ENCODE data around the gene DDX46. TPM values are rescaled to one million over a fixed set of nuclear protein-coding genes. Genes with fewer than 3 reads are reported as not detected.
"Not testable (repeated sequence)": the region's sequence is repeated elsewhere in the genome, so short reads cannot be mapped to it uniquely, and the experiment has no call there.

The DDX46 gene
- total and polyA plus RNA-seq, 4 donors, result 34.9 to 54.8 (median 46.3) TPM

DNA sequence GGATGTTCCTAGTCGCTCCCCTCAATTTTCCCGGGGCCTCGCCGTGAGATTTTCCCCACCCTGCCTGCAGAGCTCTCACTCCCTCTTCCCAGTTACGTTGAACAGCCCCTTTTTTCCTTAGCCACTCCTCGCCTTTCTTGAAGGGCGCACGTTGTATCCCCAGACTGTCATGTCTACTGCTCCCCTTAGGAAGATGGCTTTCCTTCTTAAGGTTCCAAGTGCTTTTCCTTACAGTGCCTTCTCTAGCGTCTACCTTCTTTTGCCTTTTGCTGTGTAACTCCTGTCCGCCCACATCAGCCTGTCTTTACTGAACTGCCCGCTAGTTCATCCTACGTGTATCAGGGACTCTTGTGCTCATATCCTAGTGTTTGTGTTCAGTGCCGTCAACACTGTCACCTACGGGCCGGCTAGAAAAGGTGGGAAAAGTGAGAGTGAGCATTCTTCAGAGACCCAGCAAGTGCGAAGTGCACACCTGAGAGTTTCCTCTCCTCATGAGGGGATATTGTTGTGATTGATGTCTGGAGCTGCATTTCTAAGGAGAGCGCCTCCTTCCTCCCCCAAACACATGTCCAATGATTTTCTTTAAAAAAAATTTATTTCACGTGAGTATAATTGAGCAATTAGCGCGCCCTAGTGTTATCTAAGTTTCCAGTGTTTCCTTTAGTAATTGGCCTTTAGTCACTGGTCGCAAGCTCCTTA lies 19.5 kb upstream of the DDX46 start:
- Histone ChIP-seq H3K27ac (ENCODE audit: low read depth, low read length) (peak overlapping the region; percentile 95), H3K4me1 (ENCODE audit: control insufficient read depth, insufficient read depth, low read length) (peaks cover 15% of the 10 kb centered on the region), H3K9me3 (ENCODE audit: control insufficient read depth, insufficient read depth, low read length) (no peaks in the 10 kb centered on the region), H3K27me3 (ENCODE audit: control insufficient read depth, insufficient read depth, low read length) (no peaks in the 10 kb centered on the region), H3K36me3 (ENCODE audit: control insufficient read depth, insufficient read depth, low read length) (peaks cover 12% of the 10 kb centered on the region), H3K4me3 (ENCODE audit: low read depth, low read length) (peak overlapping the region; percentile 94)
- DNase-seq (ENCODE audit: low read depth in 4 of 6, low spot score in 6 of 6), result peak in 5 of 6 donors; percentile 24 to 79 (median 41)
- under 1% methylated on average over 15 of the region's 21 CpGs for WGBS (ENCODE audit: insufficient coverage)

DNA sequence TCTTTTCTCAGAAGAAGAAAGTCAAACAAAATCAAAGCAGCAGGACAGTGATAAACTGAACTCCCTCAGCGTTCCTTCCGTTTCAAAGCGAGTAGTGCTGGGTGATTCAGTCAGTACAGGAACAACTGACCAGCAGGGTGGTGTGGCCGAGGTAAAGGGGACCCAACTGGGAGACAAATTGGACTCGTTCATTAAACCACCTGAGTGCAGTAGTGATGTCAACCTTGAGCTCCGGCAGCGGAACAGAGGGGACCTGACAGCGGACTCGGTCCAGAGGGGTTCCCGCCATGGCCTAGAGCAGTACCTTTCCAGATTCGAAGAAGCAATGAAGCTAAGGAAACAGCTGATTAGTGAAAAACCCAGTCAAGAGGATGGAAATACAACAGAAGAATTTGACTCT lies 17.5 kb upstream of the DDX46 start:
- H3K36me3 ChIP-seq (ENCODE audit: control insufficient read depth, insufficient read depth, low read length), result peaks cover 23% of the 10 kb centered on the region
- H3K27ac ChIP-seq (ENCODE audit: low read depth, low read length), result no peak overlapping the region
- no peak for DNase-seq (ENCODE audit: low read depth in 4 of 6, low spot score in 6 of 6)
- H3K4me1 ChIP-seq (ENCODE audit: control insufficient read depth, insufficient read depth, low read length), result peaks cover 15% of the 10 kb centered on the region
- no peak overlapping the region for H3K4me3 ChIP-seq (ENCODE audit: low read depth, low read length)
- H3K27me3 ChIP-seq (ENCODE audit: control insufficient read depth, insufficient read depth, low read length), result no peaks in the 10 kb centered on the region
- 92% methylated on average over 11 of the region's 11 CpGs for WGBS (ENCODE audit: insufficient coverage)
- no peaks in the 10 kb centered on the region for H3K9me3 ChIP-seq (ENCODE audit: control insufficient read depth, insufficient read depth, low read length)

DNA sequence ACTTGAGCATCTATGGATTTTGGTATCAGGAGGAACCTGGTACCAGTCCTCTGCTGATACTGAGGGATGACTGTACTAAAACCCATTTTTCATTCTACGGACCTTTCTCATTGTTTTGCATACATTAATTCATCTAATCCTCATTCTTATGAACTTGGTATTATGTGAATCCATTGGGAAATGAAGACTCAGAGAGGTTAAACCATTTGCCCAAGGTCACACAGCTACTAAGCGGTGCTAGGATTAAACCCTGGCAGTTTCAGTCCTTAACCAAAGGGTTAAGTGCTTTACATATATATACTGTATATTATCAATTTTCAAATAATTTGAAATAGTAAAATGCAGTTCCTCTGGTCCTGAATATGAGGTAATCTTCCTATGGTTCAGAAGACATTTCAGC lies 16.4 kb upstream of the DDX46 start:
- Histone ChIP-seq H3K36me3 (ENCODE audit: control insufficient read depth, insufficient read depth, low read length) (peaks cover 27% of the 10 kb centered on the region), H3K9me3 (ENCODE audit: control insufficient read depth, insufficient read depth, low read length) (no peaks in the 10 kb centered on the region), H3K4me1 (ENCODE audit: control insufficient read depth, insufficient read depth, low read length) (peaks cover 12% of the 10 kb centered on the region), H3K27ac (ENCODE audit: low read depth, low read length) (no peak overlapping the region), H3K4me3 (ENCODE audit: low read depth, low read length) (no peak overlapping the region), H3K27me3 (ENCODE audit: control insufficient read depth, insufficient read depth, low read length) (no peaks in the 10 kb centered on the region)
- no CpG with 5 or more reads among the region's 2 CpGs for WGBS (ENCODE audit: insufficient coverage)
- DNase-seq (ENCODE audit: low read depth in 4 of 6, low spot score in 6 of 6), result no peak

DNA sequence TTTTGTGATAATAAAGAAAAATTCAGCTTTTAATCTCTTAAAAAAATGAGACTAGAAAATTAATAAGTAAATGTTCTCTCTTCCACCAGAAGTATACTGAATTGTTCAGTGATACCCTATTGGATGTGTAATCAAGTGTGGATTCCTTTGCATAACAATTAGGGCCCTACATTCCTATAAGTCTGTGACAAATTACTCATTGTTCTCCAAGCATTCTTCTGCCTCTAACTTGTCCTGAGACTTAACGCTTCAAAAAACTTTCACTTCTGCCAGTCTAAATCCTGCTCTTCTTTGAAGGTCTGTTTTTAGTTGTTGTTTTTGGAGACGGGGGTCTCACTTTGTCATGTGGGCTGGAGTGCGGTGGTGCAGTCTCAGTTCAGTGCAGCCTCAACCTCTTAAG lies 9.2 kb upstream of the DDX46 start:
- no CpG with 5 or more reads among the region's 3 CpGs for WGBS (ENCODE audit: insufficient coverage)
- H3K27me3 ChIP-seq (ENCODE audit: control insufficient read depth, insufficient read depth, low read length), result no peaks in the 10 kb centered on the region
- no peaks in the 10 kb centered on the region for H3K4me1 ChIP-seq (ENCODE audit: control insufficient read depth, insufficient read depth, low read length)
- peaks cover 27% of the 10 kb centered on the region for H3K36me3 ChIP-seq (ENCODE audit: control insufficient read depth, insufficient read depth, low read length)
- no peaks in the 10 kb centered on the region for H3K9me3 ChIP-seq (ENCODE audit: control insufficient read depth, insufficient read depth, low read length)
- no peak overlapping the region for H3K4me3 ChIP-seq (ENCODE audit: low read depth, low read length)
- DNase-seq (ENCODE audit: low read depth in 4 of 6, low spot score in 6 of 6), result no peak
- no peak overlapping the region for H3K27ac ChIP-seq (ENCODE audit: low read depth, low read length)

DNA sequence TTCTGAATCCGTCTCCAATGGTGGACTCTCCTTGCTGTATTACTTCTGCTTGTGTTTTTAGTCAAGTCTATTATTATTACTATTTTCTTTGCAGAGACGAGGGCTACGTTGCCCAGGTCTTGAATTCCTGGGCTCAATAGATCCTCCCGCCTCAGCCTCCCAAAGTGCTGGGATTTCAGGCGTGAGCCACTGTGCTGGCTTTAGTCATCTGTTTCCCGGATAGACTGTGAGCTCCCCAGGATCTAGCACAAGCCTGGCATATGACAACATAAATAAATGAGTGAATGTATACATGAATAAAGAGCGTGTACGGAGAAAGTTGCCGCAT lies 439 bp upstream of the DDX46 start:
- Histone ChIP-seq H3K36me3 (ENCODE audit: control insufficient read depth, insufficient read depth, low read length) (peaks cover 6% of the 10 kb centered on the region), H3K27me3 (ENCODE audit: control insufficient read depth, insufficient read depth, low read length) (no peaks in the 10 kb centered on the region), H3K9me3 (ENCODE audit: control insufficient read depth, insufficient read depth, low read length) (no peaks in the 10 kb centered on the region), H3K27ac (ENCODE audit: low read depth, low read length) (no peak overlapping the region), H3K4me1 (ENCODE audit: control insufficient read depth, insufficient read depth, low read length) (peaks cover 3% of the 10 kb centered on the region), H3K4me3 (ENCODE audit: low read depth, low read length) (peak overlapping the region; percentile 94)
- DNase-seq (ENCODE audit: low read depth in 4 of 6, low spot score in 6 of 6), result no peak
- 8% methylated on average over 7 of the region's 9 CpGs for WGBS (ENCODE audit: insufficient coverage)

DNA sequence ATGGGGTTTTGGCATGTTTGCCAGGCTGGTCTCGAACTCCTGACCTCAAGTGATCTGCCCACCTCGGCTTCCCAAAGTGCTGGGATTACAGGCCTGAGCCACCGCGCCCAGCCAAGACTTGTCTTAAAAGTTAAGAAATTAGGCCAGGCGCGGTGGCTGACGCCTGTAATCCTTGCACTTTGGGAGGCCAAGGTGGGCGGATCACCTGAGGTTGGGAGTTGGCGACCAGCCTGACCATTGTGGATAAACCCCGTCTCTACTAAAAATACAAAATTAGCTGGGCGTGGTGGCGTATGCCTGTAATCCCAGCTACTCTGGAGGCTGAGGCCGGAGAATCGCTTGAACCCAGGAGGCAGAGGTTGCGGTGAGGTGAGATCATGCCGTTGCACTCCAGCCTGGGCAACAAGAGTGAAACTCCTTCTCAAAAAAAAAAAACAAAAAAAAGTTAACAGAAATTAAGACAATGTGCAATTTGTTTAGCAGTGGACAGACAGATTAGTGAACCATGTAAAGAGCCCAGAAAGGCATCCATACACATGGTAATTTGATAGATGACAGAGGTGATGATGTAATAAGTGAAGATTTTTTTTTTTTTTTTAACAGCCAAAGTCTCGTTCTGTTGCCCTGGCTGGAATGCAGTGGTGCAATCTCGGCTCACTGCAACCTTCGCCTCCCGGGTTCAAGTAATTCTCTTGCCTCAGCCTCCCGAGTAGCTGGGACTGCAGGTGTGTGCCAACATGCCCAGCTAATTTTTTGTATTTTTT lies 9.1 kb downstream of the DDX46 start:
- peaks cover 67% of the 10 kb centered on the region for H3K36me3 ChIP-seq (ENCODE audit: control insufficient read depth, insufficient read depth, low read length)
- not testable (repeated sequence) for DNase-seq (ENCODE audit: low read depth in 4 of 6, low spot score in 6 of 6); H3K27me3 ChIP-seq (ENCODE audit: control insufficient read depth, insufficient read depth, low read length); H3K4me3 ChIP-seq (ENCODE audit: low read depth, low read length); H3K4me1 ChIP-seq (ENCODE audit: control insufficient read depth, insufficient read depth, low read length); H3K9me3 ChIP-seq (ENCODE audit: control insufficient read depth, insufficient read depth, low read length); H3K27ac ChIP-seq (ENCODE audit: low read depth, low read length)
- WGBS (ENCODE audit: insufficient coverage), result 97% methylated on average over 17 of the region's 21 CpGs

DNA sequence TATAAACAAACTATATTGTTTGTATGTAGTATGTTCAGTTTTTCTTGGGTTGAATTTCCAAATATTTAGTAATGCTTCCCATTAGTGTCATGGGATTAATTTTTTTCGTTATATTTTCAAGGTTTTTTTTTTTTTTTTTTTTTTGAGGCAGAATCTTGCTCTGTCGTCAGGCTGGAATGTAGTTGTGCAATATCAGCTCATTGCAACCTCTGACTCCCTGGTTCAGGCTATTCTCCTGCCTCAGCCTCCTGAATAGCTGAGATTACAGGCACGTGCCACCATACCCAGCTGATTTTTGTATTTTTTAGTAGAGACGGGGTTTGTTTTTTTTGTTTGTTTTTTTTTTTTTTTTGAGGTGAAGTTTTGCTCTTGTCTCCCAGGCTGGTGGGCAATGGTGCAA lies 10.6 kb downstream of the DDX46 start:
- Histone ChIP-seq H3K36me3 (ENCODE audit: control insufficient read depth, insufficient read depth, low read length) (peaks cover 69% of the 10 kb centered on the region), H3K27ac (ENCODE audit: low read depth, low read length) (no peak overlapping the region), H3K9me3 (ENCODE audit: control insufficient read depth, insufficient read depth, low read length) (no peaks in the 10 kb centered on the region), H3K27me3 (ENCODE audit: control insufficient read depth, insufficient read depth, low read length) (no peaks in the 10 kb centered on the region), H3K4me1 (ENCODE audit: control insufficient read depth, insufficient read depth, low read length) (no peaks in the 10 kb centered on the region), H3K4me3 (ENCODE audit: low read depth, low read length) (no peak overlapping the region)
- DNase-seq (ENCODE audit: low read depth in 4 of 6, low spot score in 6 of 6), result no peak
- WGBS (ENCODE audit: insufficient coverage), result 67% methylated on average over 1 of the region's 4 CpGs

DNA sequence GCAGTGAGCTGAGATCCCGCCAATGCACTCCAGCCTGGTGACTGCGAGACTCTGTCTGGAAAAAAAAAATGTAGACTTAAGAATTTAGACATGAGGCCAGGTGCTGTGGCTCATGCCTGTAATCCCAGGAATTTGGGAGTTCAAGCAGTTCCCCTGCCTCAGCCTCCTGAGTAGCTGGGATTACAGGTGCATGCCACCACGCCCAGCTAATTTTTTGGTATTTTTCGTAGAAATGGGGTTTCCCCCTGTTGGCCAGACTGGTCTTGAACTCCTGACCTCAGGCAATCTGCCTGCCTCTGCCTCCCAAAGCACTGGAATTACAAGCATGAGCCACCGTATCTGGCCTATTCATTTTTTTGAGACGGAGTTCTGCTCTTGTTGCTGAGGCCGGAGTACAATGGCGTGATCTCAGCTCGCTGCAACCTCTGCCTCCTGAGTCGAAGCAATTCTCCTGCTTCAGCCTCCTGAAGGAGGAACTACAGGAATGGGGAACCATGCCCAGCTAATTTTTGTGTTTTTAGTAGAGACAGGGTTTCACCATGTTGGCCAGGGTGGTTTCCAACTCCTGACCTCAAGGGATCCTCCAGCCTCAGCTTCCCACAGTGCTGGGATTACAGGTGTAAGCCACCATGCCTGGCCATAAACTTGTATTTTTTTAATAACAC lies 14.0 kb downstream of the DDX46 start:
- no peaks in the 10 kb centered on the region for H3K27me3 ChIP-seq (ENCODE audit: control insufficient read depth, insufficient read depth, low read length)
- H3K4me3 ChIP-seq (ENCODE audit: low read depth, low read length), result no peak overlapping the region
- peaks cover 72% of the 10 kb centered on the region for H3K36me3 ChIP-seq (ENCODE audit: control insufficient read depth, insufficient read depth, low read length)
- no peak for DNase-seq (ENCODE audit: low read depth in 4 of 6, low spot score in 6 of 6)
- no peak overlapping the region for H3K27ac ChIP-seq (ENCODE audit: low read depth, low read length)
- H3K4me1 ChIP-seq (ENCODE audit: control insufficient read depth, insufficient read depth, low read length), result no peaks in the 10 kb centered on the region
- no peaks in the 10 kb centered on the region for H3K9me3 ChIP-seq (ENCODE audit: control insufficient read depth, insufficient read depth, low read length)
- 93% methylated on average over 10 of the region's 10 CpGs for WGBS (ENCODE audit: insufficient coverage)

DNA sequence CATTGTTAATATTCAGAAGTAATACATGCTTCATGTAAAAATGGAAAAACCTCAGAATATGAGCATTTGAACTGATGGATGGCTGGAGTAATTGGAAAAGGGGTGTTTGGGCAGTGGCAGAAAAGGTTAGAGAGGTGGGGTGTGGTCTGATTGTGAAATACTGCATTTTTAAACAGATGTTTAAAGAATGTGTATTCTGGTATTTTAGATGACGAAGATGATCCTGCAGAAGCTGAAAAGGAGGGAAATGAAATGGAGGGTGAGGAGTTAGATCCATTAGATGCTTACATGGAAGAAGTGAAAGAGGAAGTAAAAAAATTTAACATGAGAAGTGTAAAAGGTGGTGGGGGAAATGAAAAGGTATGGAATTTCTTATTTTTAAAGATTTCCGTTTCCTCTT lies 18.8 kb downstream of the DDX46 start:
- WGBS (ENCODE audit: insufficient coverage), result 100% methylated on average over 1 of the region's 2 CpGs
- H3K9me3 ChIP-seq (ENCODE audit: control insufficient read depth, insufficient read depth, low read length), result no peaks in the 10 kb centered on the region

More for the DNA sequence above, 18.8 kb downstream of the DDX46 start:
- Histone ChIP-seq H3K4me3 (ENCODE audit: low read depth, low read length) (no peak overlapping the region), H3K36me3 (ENCODE audit: control insufficient read depth, insufficient read depth, low read length) (peaks cover 64% of the 10 kb centered on the region), H3K27me3 (ENCODE audit: control insufficient read depth, insufficient read depth, low read length) (no peaks in the 10 kb centered on the region), H3K27ac (ENCODE audit: low read depth, low read length) (no peak overlapping the region), H3K4me1 (ENCODE audit: control insufficient read depth, insufficient read depth, low read length) (no peaks in the 10 kb centered on the region)
- no peak for DNase-seq (ENCODE audit: low read depth in 4 of 6, low spot score in 6 of 6)
